HG02840 (cell line): Measurements from ENCODE around the gene DPEP3.
"Not testable (repeated sequence)": the region's sequence is repeated elsewhere in the genome, so short reads cannot be mapped to it uniquely, and the experiment has no call there.

Source experiments
- ATAC-seq: cut with Tn5 transposase; IDR thresholded peaks from one replicate; pipeline ENCODE4 v1.9.1; 2021; ENCODE audit warnings: mild to moderate bottlenecking, moderate library complexity, moderate number of reproducible peaks; ENCODE audit not compliant: unreplicated experiment, low FRiP score

DPEP3 gene

GRCh38 chr16:67979955-67980678 is at the start of gene DPEP3:
Gene DPEP3 (minus strand): TSS chr16:67980499. CDS start chr16:67980380, 119 bp downstream.
- no peak for ATAC-seq

GRCh38 chr16:68028996-68029395 is 48.7 kb upstream of the DPEP3 start:
- ATAC-seq = no peak

- peak; percentile 82 for ATAC-seq
Measured at GRCh38 chr16:68022728-68023537, 42.6 kb upstream of the DPEP3 start, which contains the start of the genes DDX28 and DUS2. Gene DDX28 (minus strand): TSS chr16:68023232. CDS start chr16:68023202, 30 bp downstream. Gene DUS2 (plus strand): TSS chr16:68023284. CDS start chr16:68038024, 14,740 bp downstream.

- no peak for ATAC-seq
Measured at GRCh38 chr16:68022278-68022727, 42.0 kb upstream of the DPEP3 start.

GRCh38 chr16:68021490-68021889 is 41.2 kb upstream of the DPEP3 start:
- ATAC-seq = no peak

- ATAC-seq = no peak
Measured at GRCh38 chr16:68019167-68019680, 38.9 kb upstream of the DPEP3 start.

- no peak for ATAC-seq
Measured at GRCh38 chr16:68015681-68016080, 35.4 kb upstream of the DPEP3 start, which contains the start of gene DPEP2NB. Gene DPEP2NB (minus strand): TSS chr16:68015911. CDS start chr16:68015770, 141 bp downstream.

- ATAC-seq = no peak
Measured at GRCh38 chr16:68013440-68013839, 33.1 kb upstream of the DPEP3 start.

- ATAC-seq = not testable (repeated sequence)
Measured at GRCh38 chr16:68009872-68010271, 29.6 kb upstream of the DPEP3 start.

GRCh38 chr16:68009157-68009735 is 28.9 kb upstream of the DPEP3 start:
- no peak for ATAC-seq

- ATAC-seq = no peak
Measured at GRCh38 chr16:68005786-68006286, 25.5 kb upstream of the DPEP3 start.

GRCh38 chr16:68005211-68005610 is 24.9 kb upstream of the DPEP3 start:
- ATAC-seq = no peak

- ATAC-seq = no peak
Measured at GRCh38 chr16:68003031-68003430, 22.7 kb upstream of the DPEP3 start.

- no peak for ATAC-seq
Measured at GRCh38 chr16:68000450-68000849, 20.2 kb upstream of the DPEP3 start.

GRCh38 chr16:67999985-68000384 is 19.7 kb upstream of the DPEP3 start:
- ATAC-seq = no peak

- ATAC-seq = not testable (repeated sequence)
Measured at GRCh38 chr16:67998779-67999688, 18.7 kb upstream of the DPEP3 start, which contains the start of gene DPEP2. Gene DPEP2 (minus strand): TSS chr16:67999484. CDS start chr16:67993212, 6,272 bp downstream.

- ATAC-seq = not testable (repeated sequence)
Measured at GRCh38 chr16:67998231-67998778, 18.0 kb upstream of the DPEP3 start.

- ATAC-seq = no peak
Measured at GRCh38 chr16:67996666-67997065, 16.4 kb upstream of the DPEP3 start.

GRCh38 chr16:67995423-67995822 is 15.1 kb upstream of the DPEP3 start:
- ATAC-seq = no peak
